PFSK-1 (cell line): ENCODE results near the gene SULT1B1.

Source experiments
- FOXP2 ChIP-seq: optimal IDR thresholded peaks from 2 replicates; pipeline ENCODE3; 2011; ENCODE audit warnings: borderline replicate concordance, control low read depth, inconsistent platforms; ENCODE audit not compliant: insufficient read depth; ENCODE audit errors: extremely low read length, extremely low read depth
- POLR2AphosphoS5 ChIP-seq: IDR thresholded peaks from 2 replicates; pipeline ENCODE4 v1.6.1; 2012; ENCODE audit warnings: low read depth, mild to moderate bottlenecking, control low read depth, low read length, moderate library complexity
- SIN3A ChIP-seq: IDR thresholded peaks from 2 replicates; pipeline ENCODE4 v1.6.1; 2012; ENCODE audit warnings: mild to moderate bottlenecking, low read length, moderate library complexity, borderline replicate concordance; ENCODE audit not compliant: insufficient read depth
- TAF1 ChIP-seq: IDR thresholded peaks from 2 replicates; pipeline ENCODE4 v1.6.1; 2012; ENCODE audit warnings: low read length, control low read depth, borderline replicate concordance; ENCODE audit not compliant: insufficient read depth
- TF ChIP-seq, protein P1 (sequence below), 2 experiments: IDR thresholded peaks; 2 replicates each; pipeline versions ENCODE4 v1.6.1 to v1.8.0; 2011 to 2012; ENCODE audit warnings: low read depth in 2 of 2, low read length in 2 of 2, control low read depth in 1 of 2, inconsistent platforms in 1 of 2, mild to moderate bottlenecking in 1 of 2, moderate library complexity in 1 of 2; ENCODE audit not compliant: insufficient read depth in 1 of 2

The SULT1B1 gene

DNA sequence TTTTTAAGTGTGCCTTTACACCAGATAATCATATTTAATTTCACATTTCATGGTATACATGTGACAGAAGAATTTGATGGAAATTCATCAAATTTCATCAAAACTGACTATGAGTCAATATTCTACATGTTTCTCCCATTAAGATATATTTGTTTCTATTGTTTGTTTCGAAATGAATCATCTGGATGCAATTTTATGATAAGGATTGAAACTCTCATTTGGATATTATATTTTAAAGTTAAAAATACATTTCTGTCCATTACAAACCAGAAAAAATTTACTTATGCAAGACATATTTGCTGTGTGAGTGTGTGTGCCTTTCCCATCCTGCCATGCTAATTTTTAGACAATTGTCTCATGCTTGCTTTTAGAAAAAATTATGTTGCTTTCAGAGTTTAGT is 52.2 kb downstream of the SULT1B1 start:
- TF ChIP-seq SIN3A (no peak), TAF1 (no peak), FOXP2 (no peak), POLR2AphosphoS5 (no peak)
- TF ChIP-seq, protein P1, sequence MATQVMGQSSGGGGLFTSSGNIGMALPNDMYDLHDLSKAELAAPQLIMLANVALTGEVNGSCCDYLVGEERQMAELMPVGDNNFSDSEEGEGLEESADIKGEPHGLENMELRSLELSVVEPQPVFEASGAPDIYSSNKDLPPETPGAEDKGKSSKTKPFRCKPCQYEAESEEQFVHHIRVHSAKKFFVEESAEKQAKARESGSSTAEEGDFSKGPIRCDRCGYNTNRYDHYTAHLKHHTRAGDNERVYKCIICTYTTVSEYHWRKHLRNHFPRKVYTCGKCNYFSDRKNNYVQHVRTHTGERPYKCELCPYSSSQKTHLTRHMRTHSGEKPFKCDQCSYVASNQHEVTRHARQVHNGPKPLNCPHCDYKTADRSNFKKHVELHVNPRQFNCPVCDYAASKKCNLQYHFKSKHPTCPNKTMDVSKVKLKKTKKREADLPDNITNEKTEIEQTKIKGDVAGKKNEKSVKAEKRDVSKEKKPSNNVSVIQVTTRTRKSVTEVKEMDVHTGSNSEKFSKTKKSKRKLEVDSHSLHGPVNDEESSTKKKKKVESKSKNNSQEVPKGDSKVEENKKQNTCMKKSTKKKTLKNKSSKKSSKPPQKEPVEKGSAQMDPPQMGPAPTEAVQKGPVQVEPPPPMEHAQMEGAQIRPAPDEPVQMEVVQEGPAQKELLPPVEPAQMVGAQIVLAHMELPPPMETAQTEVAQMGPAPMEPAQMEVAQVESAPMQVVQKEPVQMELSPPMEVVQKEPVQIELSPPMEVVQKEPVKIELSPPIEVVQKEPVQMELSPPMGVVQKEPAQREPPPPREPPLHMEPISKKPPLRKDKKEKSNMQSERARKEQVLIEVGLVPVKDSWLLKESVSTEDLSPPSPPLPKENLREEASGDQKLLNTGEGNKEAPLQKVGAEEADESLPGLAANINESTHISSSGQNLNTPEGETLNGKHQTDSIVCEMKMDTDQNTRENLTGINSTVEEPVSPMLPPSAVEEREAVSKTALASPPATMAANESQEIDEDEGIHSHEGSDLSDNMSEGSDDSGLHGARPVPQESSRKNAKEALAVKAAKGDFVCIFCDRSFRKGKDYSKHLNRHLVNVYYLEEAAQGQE (IDR thresholded peaks at IDR 0.05; ENCODE audit: insufficient read depth in 1 of 2, low read depth in 2 of 2, low read length in 2 of 2): no peak

DNA sequence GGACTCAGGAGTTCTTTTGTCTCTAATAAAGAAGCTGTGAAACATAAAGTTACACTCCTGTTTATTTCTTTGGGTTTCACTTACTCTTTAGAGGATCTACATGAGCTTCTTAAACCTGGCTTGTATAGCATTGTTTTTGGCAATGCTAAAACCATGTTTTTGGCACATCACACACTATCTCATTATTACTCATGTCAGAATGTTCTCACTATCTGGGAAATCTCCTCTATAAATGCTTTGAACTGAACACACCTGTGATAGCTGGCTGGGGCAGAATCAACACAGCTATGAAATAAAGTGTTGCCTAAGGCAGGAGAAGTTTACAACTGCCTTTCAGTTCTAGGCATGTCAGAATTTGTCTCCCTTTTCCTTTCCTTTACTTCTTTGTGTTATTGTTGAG is 52.6 kb downstream of the SULT1B1 start:
- no peak for TF ChIP-seq TAF1
- TF ChIP-seq FOXP2: no peak
- TF ChIP-seq POLR2AphosphoS5: no peak
- no peak for TF ChIP-seq SIN3A
- TF ChIP-seq, protein P1 (IDR thresholded peaks at IDR 0.05; ENCODE audit: insufficient read depth in 1 of 2, low read depth in 2 of 2, low read length in 2 of 2): no peak

DNA sequence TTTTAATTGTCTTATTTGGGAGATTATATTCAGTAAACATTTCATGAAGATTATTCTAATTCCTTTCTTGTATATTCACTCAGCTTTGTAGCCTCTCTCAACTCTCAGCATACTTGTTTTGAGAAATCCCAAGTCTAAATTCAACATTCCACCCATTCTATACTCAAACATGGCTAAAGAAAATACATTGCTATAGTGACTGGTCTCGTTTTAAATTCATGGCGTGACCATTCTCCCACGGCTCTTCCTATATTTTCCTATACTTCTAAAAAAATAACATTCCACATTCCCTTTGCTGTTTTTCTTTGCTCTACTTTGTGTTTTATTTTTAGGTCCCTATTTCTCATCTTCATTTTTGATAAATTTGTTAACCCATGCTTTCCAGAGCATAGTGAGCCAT is 58.2 kb downstream of the SULT1B1 start:
- no peak for TF ChIP-seq POLR2AphosphoS5
- TF ChIP-seq FOXP2: no peak
- no peak for TF ChIP-seq TAF1
- no peak for TF ChIP-seq SIN3A
- TF ChIP-seq, protein P1 (IDR thresholded peaks at IDR 0.05; ENCODE audit: insufficient read depth in 1 of 2, low read depth in 2 of 2, low read length in 2 of 2): no peak

DNA sequence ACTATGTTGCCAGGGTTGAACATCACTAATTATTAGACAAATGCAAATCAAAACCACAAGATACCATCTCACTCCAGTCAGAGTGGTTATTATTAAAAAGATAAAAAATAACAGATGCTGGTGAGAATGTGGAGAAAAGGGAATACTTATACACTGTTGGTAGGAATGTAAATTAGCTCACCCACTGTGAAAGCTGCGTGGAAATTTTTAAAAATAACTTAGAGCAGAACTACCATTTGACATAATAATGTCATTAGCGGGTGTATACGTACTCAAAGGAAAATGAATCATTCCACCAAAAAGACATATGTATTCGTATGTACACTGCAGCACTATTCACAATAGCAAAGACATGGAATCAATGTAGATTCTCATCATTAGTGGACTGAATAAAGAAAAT is 58.7 kb downstream of the SULT1B1 start:
- TF ChIP-seq, protein P1 (IDR thresholded peaks at IDR 0.05; ENCODE audit: insufficient read depth in 1 of 2, low read depth in 2 of 2, low read length in 2 of 2): no peak
- TF ChIP-seq FOXP2 (no peak), TAF1 (no peak), POLR2AphosphoS5 (no peak), SIN3A (no peak)
